Skin of body (tissue), 2 donors: Measurements from ENCODE around the gene WNT4. TPM values are rescaled to one million over a fixed set of nuclear protein-coding genes. Genes with fewer than 3 reads are reported as not detected.

Experiments
- DNase-seq: peaks from one replicate; lab custom pipeline; 2025; lab: John Stamatoyannopoulos, UW
- total RNA-seq: library from RNA; depleted of rRNA; stranded (reverse); fragments of >200 nt; gene quantifications from one replicate; pipeline ENCODE4 v1.2.3, GENCODE V29; 2014

WNT4 gene
- total RNA-seq = 4.2 TPM

DNA sequence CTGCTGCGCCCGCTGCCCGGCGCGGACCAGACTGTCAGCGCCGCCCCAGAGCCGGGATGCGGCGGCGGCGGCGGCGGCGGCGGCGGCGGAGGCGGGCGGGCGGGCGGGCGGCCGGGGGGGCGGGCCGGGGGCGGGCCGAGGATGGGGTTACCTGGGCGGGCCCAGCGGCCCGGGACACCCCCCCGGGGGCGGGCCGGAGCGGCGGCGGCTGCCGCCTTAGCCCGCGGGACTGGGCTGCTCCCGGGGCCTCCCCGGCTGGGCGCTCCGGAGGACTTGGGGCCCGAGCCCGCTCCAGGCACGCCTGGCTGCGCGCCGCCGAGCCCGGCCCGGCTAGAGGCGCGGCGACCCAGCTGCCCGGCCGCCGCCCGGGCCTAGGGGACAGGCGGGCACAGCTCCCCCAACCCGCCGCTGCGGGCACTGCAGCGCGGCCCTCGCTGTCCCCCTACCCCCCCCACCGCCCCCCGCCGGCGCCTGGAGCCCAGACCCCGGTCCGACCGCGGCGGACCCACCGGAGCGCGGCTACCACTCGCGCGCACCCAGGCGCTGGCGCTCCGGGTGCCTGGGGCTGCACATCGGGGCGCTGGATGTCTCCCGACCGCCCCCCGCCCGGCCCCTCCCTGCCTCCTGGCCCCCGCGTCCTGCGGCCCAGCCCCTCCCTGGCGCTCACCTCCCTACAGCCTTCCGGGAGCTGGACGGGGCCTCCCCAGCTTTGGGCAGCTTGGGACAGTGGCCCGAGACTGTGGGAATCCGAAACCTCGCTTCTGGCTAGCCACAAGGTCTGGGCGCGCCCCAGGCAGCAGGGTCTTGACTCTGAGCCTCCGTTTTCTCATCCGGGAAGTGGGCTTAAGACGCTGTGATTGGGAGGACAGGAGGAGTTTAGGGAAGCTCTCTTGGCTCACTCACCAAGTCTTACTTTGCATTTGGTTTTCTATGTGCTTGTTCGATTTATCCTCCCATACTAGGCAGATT lies at the start of gene WNT4:
TSS of gene WNT4 (minus strand) at position 33 of the 969 bp plus-strand sequence. CDS start 175 bp downstream, outside the sequence.
- no peak for DNase-seq

DNA sequence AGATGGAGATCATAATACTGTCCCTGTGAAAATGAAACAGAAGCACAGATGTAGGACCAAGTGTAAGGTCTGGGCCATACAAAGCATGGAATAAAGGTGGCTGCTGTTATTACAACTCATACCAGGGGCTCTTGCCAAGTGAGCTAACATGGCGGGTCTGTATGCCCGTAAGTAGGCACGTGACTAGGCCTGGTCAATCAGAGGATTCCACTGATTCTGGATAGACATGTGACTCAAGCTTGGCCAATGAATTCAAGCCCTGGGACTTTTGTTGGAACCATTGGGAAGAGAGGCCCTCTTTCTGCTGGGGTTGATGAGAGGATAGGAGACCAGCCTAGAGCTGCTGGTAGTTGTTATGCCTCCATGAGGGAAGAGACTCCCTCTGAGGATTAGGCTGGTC lies 47.8 kb upstream of the WNT4 start:
- DNase-seq = no peak

DNA sequence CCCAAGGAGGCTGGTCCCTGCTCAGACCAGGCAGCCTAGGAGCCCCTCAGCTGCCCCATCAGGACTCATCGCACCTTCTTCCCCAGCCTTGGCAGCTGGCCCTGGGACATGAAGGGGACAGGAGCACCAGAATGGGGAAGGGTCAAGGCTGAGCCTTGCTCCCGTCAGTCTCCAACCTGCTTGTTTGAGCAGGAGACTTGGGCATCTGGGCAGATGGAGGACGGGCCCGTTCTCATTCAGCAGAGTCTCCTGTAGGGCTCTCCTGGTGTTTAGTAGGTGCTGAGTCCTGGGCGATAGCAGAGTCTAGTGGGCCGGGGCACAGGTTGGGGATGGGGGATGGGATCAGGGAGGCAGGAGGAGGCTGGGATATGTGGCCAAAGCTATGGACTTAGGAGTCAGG lies 47.4 kb upstream of the WNT4 start:
- DNase-seq = no peak

DNA sequence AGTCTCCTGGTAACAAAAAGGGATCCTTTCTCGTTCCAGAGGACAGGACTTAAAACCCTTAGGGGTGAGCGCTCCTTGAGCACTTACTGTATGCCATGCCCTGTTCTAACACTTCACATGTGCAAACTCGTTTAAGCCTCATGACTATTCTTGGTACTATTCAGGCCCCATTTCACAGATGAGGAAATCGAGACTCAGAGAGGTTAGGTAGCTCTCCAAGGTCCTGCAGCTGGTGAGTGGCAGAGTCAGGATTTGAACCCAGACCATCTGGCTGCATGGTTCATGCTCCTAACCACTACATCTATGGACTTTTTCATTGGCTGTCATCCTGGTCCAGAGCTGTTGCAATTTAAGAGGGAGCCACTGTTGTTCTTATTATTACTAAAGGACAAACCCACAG lies 46.7 kb upstream of the WNT4 start:
- no peak for DNase-seq

DNA sequence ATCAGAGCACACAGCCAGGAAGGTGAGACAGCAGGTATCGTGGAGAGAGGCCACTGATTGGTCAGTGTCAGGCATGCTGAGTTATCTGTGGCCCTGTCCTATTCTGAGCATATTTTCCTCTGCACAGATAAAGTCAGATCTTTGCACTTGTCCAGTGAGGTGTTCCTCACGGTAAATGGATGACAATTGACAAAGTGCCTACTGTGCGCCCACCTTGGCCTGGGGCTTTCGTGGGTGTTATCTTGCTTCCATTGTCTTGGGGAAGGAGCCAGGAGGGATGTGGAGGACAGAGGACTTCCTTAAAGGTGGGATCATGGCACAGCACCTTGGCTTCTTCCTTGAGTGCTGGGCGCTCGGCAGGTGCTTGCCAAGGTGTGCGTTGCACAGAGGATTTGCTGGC lies 46.0 kb upstream of the WNT4 start:
- DNase-seq = no peak

DNA sequence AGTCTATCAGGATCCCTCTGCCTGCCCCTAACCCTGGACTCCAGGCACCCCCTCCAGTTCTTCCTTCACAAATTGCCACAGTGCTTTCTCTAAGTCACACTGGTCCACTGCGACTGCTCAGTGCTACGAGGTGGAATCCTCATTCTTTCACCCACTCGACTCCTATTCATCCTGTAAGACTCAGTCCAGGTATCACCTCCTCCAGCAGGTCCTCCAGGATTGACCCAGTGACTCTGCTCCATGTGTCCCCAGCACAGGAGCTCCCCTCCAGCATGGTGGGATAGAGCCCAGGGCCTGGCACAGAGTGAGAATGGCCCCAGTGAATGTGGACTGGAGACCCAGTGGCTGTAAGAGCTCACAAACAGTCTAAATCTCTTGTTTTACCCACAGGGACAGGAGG lies 45.5 kb upstream of the WNT4 start:
- no peak for DNase-seq

DNA sequence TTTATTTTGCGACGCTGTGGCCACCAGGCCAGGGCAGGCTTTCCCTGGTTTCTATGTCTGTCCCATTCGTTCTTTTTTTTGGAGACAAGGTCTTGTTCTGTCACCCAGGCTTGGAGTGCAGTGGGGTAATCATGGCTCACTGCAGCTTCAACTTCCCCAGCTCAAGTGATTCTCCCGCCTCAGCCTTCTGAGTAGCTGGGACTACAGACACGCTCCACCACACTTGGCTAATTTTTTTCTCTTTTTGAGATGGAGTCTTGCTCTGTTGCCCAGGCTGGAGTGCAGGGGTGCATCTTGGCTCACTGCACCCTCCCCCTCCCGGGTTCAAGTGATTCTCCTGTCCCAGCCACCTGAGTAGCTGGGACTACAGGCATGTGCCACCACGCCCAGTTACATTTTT lies 43.4 kb upstream of the WNT4 start:
- no peak for DNase-seq

DNA sequence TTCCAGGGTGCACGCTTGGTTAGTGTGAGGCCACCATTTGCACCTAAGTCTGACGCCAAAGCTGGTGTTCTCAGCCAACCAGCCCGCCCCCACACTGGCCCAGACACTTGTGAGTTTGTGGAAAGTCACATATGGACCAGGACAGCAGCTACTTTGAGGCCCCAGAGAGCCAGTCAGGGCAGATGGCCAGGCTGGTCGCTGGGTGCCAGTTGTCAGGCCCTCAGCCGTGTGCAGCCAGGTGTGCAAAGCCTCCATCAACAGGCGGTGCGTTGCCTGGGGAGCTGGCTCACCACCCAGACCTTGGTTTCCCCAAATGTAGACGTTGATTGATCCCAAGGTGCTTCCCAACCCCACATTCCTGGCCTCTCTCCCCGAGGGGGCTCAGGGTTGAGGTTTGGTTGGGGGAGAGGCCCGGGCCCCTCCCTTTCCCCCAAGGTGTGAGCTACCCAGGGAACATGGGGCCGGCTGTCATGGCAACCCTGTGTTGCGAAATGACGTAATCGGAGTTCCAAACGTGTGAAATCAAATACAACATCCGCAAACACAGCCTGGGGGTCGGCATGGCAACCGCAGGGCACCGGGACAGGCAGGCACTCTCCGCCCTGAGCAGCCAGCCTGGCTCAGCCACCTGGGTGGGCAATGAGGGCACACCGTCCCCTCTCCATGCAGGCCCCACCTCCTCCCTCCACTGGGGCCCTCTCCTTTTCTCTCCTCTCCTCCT lies 42.2 kb upstream of the WNT4 start:
- DNase-seq = no peak

DNA sequence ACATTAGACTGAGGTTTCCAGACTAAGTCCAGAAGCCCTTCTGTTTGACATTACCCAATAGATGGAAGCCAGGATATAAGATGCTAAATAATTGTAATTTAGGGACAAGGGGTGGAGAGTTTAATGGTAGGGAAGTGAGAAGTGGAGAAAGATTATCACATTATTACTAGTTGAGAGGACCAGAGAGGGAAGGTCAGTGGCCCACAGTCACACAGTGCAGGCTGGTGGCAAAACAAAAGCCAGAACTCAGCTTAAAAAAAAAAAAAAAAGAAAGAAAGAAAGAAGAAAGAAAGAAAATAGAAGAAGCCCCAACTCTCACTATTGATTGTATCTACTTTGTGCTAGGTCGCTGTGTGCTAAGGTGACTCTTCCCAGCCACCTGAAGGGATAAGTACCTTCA lies 41.6 kb upstream of the WNT4 start:
- no peak for DNase-seq

DNA sequence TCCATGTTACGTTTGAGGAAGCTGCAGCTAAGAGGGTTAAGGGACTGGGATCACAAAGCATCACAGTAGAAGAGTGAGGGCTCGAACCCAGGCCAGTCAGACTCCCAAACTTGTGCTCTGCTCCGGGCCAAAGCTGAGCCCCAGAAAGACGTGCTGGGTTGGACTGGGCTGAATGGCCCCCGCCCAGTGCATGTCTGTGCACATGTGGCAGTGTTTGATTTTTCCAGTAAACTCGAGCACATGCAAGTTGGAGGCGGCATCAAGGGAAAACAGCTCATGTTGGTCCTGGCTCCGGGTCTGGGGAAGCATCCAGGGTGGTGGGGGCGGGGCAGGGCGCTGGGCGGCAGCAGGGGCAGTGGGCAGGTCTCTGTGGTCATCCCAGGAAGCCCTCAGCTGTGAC lies 39.8 kb upstream of the WNT4 start:
- DNase-seq = no peak

DNA sequence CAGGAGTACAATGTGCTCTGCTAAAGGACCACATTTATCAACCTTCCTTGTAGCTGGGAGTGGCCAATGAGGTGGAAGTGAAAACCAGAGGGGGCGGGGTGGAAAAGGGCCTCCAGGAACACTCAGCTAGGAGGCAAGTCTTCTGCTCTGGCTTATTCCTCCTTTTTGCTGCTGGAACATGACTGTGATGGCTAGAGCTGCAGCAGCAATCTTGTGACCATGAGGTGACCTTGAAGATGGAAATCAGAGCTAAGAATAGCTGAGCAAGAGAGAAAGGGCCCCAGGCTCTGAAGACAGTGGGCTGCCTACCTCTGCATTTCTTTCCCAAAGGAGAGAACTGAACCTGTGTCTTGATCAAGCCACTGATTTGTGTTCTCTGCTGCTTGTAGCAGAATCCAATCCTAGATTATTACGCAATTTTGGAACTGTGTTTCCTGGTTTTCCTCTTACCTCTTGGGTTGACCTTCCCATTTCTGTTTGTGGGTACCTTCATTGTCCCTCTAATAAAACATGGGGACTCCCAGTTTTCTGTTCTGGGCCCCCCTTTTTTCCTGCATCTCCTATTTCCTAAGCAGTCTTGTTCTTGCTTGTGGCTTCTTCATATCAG lies 36.4 kb upstream of the WNT4 start:
- no peak for DNase-seq

DNA sequence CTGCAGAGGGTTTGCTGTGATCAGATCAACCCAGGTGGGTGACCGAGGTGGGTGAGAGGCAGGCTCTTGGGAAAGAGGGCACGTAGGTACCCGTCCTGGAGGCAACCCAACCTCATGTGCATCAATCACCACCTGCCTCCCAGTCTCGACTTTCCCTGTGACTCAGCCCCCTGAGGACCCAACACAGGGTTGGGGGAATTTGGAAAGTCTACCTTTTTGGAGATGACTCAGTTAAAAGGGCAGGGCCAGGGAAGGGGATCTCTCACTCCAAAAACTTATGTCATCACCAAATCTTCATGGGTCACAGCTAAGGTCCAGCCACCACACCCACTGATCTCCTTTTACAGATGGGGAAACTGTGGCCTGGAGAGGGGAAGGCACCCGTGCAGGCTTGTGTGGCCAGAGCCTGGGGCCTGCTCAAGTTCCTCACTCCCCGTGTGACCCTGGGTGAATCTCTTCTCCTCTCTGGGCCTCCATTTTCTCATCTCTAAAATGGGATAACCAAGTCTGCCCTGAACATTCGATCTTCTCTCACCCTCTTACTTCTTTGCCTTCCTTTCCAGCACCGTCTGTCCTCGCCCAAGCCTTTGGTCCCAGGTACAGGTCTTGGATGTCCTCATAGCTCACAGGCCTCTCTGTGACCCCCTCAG lies 34.6 kb upstream of the WNT4 start:
- DNase-seq = no peak

DNA sequence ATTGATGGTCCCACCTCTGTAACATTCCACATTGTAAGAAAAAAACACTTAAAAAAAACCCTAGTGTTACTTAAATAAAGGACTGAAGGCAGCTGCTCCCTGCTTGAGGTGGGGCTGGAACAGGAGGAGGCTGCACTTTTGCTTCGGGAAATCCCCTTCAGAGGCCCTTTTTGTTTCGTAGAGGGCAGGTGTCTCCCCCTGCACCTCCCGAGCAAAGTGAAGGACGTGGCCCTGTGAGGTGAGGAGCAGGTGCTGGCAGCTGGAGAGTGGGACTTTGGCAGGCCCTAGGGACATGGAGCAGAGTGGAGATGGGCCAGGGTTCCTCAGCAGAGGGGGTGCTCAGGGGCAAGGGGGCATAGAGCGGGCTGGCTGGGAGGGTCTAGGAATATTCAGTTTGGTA lies 33.4 kb upstream of the WNT4 start:
- no peak for DNase-seq

DNA sequence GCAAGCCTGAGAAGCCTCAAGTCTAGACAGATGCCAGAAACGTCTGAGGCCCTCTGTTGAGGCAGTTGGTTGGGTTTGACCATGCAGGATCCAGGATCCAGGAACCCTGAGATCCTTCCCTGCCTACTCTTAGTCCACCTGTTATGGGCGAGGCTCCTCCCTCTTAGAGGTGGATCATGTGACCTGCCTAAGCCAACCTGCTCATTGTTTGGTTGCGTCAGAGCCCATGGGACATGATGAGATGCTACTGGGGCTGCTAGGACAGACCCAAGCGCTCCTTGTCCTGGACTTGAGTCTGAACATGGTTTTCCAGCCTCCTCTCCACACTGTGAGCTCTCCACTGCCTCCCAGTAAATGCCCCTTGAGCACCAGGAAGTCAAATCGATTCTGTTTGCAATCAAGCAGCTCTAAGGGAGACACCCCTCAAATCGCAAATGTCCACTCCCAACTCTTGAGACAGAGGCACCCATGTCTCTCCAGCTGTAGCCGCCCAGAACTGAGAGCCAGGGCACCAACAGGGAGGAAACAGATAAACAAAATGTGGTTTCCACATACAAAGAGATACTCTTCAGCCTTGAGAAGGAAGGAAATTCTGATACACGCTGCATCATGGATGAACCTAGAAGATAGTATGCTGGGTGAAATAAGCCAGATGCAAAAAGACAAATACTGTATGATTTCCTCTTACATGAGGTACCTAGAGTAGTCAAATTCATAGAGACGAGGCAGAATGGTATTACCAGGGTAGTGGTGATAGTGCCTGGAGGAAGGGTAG lies 31.7 kb upstream of the WNT4 start:
- DNase-seq = no peak

DNA sequence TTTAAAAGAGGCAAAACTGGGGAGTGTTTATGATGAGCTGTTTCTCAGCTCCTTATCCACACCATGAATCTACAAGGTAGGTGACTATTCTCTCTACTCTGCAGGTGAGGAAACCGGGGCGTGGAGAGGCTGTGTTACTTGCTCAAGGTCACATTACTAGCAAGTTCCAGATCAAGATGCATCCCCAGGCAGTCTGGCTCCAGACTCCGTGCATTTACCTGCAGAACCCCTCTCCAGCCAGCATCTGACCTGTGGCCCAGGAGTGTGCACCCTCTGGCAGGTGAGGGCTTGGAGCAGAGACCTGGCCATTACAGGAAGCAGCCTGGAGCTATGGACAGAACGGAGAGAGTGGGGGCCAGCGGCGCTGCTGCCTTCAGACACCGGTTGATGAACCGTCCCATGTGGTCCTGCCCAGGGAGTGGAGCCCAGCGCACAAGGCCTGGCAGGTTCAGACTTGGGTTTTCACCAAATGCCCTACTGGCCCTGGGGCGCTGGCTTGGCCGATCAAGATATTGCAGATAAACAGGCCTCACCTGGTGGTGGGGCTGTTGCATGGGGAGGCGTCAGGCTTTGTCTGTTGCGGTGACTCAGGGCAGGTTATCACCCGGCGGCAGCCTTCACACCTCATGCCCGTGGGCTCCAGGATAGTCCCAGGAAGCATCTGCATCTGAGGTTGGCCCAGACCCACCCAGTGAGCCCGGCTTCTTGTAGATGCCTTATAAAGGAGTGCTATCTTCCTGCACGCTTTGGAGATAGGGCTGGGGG lies 29.2 kb upstream of the WNT4 start:
- DNase-seq = no peak

DNA sequence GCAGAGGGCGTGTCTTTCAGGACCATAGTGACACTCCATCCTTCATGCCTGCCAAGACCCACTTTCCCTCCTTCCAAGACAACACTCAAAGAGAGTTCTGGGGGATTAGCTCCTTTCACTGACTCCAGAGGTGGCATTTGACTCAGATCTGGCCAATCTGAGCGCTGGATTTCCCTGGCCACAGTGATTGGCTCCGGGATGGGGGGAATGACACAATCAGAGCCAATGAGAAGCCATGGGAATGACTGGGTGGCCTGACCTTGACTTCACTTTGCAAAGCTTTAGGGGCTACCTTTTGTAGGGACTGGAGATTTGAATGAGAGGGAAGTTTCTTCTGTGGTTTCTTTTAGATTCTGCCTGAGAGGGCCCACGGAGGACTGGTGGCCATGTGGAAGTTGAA lies 26.9 kb upstream of the WNT4 start:
- DNase-seq = no peak

DNA sequence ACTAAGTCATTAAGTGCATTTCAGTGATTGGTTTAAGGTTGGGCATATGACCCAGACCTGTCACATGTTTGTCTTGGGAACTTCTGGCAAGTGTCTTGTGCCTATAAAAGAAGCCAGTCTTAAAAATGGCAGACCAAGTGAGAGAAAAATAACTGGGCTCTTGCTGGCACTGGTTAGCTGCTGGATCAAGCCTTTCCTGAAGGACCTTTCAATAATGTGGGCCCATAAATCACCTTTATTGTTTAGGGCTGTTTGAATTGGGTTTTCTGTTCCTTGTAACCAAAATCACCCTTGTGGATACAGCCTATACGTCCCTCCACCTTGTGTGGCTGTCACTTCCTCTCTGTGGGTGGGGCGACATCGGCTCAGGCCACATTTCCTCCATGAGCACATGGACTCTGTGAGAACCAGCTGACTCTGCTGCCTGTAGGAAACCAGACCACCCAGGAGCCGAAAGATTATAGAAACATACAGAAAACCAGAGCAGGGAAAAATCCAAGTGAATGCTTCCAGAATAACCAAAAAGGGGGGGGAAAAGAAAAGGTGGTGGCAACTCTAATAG lies 25.6 kb upstream of the WNT4 start:
- no peak for DNase-seq

DNA sequence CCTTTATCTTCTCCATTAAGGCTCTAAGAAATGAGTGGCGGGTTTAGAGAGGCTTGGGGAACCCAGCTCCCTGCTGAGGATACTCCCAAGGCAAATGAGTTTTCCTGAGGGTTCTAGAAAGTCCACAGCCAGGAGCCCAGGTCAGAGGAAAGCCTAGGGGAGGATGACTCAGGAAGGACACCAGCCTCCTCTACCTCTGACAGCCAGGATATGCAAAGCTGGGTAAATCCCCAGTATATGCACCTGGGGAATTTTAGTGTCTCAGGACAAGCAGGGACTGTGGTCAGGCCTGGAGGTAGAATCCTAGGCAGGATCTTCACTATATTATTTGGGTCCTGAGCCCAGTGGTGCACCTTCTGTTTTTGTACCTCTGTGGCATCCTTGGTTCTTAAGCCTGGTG lies 23.5 kb upstream of the WNT4 start:
- no peak for DNase-seq

DNA sequence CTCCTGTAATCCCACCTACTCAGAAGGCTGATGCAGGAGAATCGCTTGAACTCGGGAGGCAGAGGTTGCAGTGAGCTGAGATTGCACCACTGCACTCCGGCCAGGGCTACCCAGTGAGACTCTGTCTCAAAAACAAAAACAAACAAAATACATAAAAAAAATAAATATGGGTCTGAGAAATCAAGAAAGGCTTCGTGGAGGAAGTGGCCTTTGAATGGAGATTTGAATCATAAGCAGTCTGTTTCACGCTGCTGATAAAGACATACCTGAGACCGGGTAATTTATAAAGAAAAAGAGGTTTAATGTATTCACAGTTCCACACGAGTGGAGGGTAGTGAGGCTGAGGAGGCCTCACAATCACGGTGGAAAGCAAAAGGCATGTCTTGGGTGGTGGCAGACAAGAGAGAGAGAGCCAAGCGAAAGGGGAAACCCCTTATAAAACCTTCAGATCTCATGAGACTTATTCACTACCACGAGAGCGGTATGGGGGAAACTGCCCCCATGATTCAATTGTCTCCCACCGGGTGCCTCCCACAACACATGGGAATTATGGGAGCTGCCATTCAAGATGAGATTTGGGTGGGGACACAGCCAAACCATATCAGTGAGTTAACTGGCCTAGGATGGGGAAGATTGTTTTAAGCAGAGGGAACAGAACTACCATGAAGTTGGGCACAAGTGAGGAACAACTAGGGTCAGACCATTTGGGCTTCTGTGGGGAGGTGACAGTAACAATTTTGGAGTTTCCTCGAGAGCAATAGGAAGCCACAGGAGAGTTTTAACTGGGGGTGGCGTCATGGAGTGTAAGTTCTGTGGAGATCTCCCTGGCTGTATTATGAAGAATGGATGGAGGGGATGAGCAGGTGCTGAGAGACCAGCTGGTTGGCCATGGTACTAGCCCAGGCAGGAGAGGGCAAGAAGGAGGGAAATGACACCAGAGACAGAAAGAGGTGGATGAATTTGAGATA lies 22.2 kb upstream of the WNT4 start:
- no peak for DNase-seq
